Liver (tissue), 3 donors: ENCODE results near the gene MYO5C.

Source experiments
- EGR1 ChIP-seq, 2 donors: IDR thresholded peaks; 2 replicates each; pipeline ENCODE4 v1.6.1; 2016 to 2018; ENCODE audit warnings: antibody characterized with exemption in 2 of 2, low read depth in 2 of 2
- GABPA ChIP-seq, 2 donors: IDR thresholded peaks in 1 of 2; conservative IDR thresholded peaks in 1 of 2; 2 replicates each; pipeline ENCODE4 v1.6.1; 2016; ENCODE audit warnings: antibody characterized with exemption in 2 of 2, mild to moderate bottlenecking in 1 of 2, moderate library complexity in 1 of 2
- JUND ChIP-seq, 2 donors: IDR thresholded peaks; 2 replicates each; pipeline ENCODE4 v1.6.1; 2016; ENCODE audit warnings: antibody characterized with exemption in 2 of 2
- NR2F2 ChIP-seq: IDR thresholded peaks from 2 replicates; pipeline ENCODE4 v1.6.1; 2016; ENCODE audit warnings: antibody characterized with exemption
- RAD21 ChIP-seq, 2 donors: IDR thresholded peaks; 2 replicates each; pipeline ENCODE4 v1.6.1; 2016; ENCODE audit warnings: antibody characterized with exemption in 2 of 2, mild to moderate bottlenecking in 2 of 2
- SP1 ChIP-seq: IDR thresholded peaks from 2 replicates; pipeline ENCODE4 v1.6.1; 2018; ENCODE audit warnings: antibody characterized with exemption, mild to moderate bottlenecking
- TAF1 ChIP-seq: conservative IDR thresholded peaks from 2 replicates; pipeline ENCODE4 v1.6.1; 2016; ENCODE audit warnings: antibody characterized with exemption, mild to moderate bottlenecking
- YY1 ChIP-seq: IDR thresholded peaks from 2 replicates; pipeline ENCODE4 v1.6.1; 2016; ENCODE audit warnings: antibody characterized with exemption, mild to moderate bottlenecking
- TF ChIP-seq, protein P1 (sequence below): IDR thresholded peaks from 2 replicates; pipeline ENCODE4 v1.6.1; 2016; ENCODE audit warnings: antibody characterized with exemption, mild to moderate bottlenecking
- TF ChIP-seq, protein P2 (sequence below): fragments of 150-350 bp; IDR thresholded peaks from 2 replicates; pipeline ENCODE4 v1.5.1; 2017; ENCODE audit warnings: improper control_type of control experiment, low read depth, low read length; ENCODE audit not compliant: missing input control
- TF ChIP-seq, protein P3 (sequence below): IDR thresholded peaks from 2 replicates; pipeline ENCODE4 v1.6.1; 2016; ENCODE audit warnings: antibody characterized with exemption
- TF ChIP-seq, protein P4 (sequence below): IDR thresholded peaks from 2 replicates; pipeline ENCODE4 v1.6.1; 2016; ENCODE audit warnings: antibody characterized with exemption
- TF ChIP-seq, protein P5 (sequence below): IDR thresholded peaks from 2 replicates; pipeline ENCODE4 v1.6.1; 2016; ENCODE audit warnings: antibody characterized with exemption
- donor health status: healthy.
- donor health status: healthy.

DNA sequence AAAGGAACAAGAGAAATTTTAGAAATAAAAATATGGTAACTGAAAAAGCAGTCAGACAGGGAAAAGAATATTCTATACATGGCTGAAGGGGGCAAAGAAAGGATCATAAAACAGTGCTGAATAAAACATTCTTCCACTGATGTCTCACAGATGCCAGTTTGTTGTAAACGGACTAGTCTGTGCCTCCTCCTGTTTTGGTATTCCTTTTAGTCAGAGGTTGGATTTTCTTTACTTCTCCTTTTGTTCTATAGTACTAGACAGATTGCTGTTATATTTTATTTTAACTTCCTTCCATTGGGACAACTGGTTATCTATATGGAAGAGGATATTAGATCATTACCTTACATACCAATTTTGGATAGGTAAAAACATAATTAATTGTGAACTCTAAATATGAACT is 88.4 kb downstream of the MYO5C start:
- TF ChIP-seq, protein P1, sequence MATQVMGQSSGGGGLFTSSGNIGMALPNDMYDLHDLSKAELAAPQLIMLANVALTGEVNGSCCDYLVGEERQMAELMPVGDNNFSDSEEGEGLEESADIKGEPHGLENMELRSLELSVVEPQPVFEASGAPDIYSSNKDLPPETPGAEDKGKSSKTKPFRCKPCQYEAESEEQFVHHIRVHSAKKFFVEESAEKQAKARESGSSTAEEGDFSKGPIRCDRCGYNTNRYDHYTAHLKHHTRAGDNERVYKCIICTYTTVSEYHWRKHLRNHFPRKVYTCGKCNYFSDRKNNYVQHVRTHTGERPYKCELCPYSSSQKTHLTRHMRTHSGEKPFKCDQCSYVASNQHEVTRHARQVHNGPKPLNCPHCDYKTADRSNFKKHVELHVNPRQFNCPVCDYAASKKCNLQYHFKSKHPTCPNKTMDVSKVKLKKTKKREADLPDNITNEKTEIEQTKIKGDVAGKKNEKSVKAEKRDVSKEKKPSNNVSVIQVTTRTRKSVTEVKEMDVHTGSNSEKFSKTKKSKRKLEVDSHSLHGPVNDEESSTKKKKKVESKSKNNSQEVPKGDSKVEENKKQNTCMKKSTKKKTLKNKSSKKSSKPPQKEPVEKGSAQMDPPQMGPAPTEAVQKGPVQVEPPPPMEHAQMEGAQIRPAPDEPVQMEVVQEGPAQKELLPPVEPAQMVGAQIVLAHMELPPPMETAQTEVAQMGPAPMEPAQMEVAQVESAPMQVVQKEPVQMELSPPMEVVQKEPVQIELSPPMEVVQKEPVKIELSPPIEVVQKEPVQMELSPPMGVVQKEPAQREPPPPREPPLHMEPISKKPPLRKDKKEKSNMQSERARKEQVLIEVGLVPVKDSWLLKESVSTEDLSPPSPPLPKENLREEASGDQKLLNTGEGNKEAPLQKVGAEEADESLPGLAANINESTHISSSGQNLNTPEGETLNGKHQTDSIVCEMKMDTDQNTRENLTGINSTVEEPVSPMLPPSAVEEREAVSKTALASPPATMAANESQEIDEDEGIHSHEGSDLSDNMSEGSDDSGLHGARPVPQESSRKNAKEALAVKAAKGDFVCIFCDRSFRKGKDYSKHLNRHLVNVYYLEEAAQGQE, result no peak
- TF ChIP-seq, protein P2, sequence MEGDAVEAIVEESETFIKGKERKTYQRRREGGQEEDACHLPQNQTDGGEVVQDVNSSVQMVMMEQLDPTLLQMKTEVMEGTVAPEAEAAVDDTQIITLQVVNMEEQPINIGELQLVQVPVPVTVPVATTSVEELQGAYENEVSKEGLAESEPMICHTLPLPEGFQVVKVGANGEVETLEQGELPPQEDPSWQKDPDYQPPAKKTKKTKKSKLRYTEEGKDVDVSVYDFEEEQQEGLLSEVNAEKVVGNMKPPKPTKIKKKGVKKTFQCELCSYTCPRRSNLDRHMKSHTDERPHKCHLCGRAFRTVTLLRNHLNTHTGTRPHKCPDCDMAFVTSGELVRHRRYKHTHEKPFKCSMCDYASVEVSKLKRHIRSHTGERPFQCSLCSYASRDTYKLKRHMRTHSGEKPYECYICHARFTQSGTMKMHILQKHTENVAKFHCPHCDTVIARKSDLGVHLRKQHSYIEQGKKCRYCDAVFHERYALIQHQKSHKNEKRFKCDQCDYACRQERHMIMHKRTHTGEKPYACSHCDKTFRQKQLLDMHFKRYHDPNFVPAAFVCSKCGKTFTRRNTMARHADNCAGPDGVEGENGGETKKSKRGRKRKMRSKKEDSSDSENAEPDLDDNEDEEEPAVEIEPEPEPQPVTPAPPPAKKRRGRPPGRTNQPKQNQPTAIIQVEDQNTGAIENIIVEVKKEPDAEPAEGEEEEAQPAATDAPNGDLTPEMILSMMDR, result no peak
- TF ChIP-seq YY1, result no peak
- TF ChIP-seq GABPA (IDR thresholded peaks at IDR 0.05 in 1 of 2, conservative IDR thresholded peaks at IDR 0.05 in 1 of 2), result no peak
- TF ChIP-seq TAF1, result no peak
- no peak for TF ChIP-seq EGR1 (IDR thresholded peaks at IDR 0.05; ENCODE audit: low read depth in 2 of 2)
- TF ChIP-seq RAD21 (IDR thresholded peaks at IDR 0.05), result no peak
- TF ChIP-seq SP1, result no peak
- TF ChIP-seq, protein P3, sequence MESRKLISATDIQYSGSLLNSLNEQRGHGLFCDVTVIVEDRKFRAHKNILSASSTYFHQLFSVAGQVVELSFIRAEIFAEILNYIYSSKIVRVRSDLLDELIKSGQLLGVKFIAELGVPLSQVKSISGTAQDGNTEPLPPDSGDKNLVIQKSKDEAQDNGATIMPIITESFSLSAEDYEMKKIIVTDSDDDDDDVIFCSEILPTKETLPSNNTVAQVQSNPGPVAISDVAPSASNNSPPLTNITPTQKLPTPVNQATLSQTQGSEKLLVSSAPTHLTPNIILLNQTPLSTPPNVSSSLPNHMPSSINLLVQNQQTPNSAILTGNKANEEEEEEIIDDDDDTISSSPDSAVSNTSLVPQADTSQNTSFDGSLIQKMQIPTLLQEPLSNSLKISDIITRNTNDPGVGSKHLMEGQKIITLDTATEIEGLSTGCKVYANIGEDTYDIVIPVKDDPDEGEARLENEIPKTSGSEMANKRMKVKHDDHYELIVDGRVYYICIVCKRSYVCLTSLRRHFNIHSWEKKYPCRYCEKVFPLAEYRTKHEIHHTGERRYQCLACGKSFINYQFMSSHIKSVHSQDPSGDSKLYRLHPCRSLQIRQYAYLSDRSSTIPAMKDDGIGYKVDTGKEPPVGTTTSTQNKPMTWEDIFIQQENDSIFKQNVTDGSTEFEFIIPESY, result no peak
- TF ChIP-seq NR2F2, result no peak
- TF ChIP-seq JUND (IDR thresholded peaks at IDR 0.05), result no peak
- TF ChIP-seq, protein P4, sequence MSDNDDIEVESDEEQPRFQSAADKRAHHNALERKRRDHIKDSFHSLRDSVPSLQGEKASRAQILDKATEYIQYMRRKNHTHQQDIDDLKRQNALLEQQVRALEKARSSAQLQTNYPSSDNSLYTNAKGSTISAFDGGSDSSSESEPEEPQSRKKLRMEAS, result no peak
- TF ChIP-seq, protein P5, sequence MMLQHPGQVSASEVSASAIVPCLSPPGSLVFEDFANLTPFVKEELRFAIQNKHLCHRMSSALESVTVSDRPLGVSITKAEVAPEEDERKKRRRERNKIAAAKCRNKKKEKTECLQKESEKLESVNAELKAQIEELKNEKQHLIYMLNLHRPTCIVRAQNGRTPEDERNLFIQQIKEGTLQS, result no peak
